ENCODE measurements around the gene CACNB2.

The CACNB2 gene

DNA sequence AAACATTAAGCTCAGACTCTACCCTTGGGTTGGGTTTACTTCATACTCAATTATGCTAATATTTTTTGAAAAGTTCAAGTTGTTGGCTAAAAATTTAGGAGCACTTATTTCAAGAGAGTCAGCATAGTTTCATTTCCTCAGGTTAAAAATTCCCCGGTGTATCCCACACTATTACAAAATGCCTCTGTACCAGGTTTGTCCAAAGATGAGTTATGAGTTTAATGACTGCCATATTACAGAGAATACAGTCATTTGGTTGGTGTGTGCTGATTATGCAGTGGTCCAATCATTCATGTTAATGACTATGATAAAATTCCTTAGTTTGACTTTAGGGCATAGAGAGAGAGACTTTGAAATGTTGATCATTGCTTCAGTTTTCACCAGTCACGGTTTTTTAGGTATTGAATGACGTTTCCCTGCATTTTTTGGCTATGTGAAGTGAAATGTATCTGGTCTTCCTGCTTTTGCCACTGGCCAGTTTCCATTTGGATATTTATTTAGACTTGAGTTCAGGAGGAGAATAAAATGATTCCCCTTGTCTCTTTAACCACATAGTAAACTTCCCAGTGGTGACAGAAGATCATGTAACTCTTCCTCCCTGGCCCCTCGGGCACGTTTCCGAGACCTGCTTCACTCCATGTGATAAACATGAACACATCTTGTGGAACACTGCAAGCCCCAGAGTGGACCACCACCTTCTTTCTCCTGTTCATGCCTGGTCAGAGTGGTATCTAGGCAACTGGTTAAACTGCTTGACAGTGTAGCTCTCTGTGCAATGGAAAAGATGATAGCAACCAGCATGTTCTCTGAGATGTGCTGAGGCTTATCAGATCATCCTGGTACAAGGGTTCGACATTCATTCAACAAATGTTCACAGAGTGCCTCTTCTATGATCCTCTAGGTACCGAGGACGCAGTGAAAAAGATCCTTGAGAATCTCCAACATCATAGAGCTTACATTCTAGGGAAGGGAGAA is 153.6 kb downstream of the CACNB2 start:
- DNase-seq = peak; percentile 15 to 47 (median 42)

GRCh38 chr10:18294633-18295032 is 154.4 kb downstream of the CACNB2 start:
- no peak for DNase-seq

GRCh38 chr10:18297659-18298058 is 157.4 kb downstream of the CACNB2 start:
- no peak for DNase-seq

DNA sequence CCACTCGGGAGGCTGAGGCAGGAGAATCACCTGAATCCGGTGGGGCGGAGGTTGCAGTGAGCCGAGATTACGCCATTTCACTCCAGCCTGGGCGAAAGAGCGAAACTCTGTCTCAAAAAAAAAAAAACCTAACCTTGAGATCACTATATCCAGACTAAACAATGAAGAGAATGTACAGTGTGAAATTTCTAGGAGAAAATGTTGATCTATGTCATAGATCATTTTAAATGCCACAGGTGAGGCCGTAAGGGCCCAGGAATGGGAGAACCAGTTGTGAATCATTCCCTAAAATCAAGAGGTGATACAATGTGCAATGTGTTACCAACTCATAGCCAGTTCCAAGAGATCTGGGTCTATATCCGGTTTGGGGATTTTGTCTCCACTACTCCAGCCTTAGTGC is 158.0 kb downstream of the CACNB2 start:
- no peak for DNase-seq

DNA sequence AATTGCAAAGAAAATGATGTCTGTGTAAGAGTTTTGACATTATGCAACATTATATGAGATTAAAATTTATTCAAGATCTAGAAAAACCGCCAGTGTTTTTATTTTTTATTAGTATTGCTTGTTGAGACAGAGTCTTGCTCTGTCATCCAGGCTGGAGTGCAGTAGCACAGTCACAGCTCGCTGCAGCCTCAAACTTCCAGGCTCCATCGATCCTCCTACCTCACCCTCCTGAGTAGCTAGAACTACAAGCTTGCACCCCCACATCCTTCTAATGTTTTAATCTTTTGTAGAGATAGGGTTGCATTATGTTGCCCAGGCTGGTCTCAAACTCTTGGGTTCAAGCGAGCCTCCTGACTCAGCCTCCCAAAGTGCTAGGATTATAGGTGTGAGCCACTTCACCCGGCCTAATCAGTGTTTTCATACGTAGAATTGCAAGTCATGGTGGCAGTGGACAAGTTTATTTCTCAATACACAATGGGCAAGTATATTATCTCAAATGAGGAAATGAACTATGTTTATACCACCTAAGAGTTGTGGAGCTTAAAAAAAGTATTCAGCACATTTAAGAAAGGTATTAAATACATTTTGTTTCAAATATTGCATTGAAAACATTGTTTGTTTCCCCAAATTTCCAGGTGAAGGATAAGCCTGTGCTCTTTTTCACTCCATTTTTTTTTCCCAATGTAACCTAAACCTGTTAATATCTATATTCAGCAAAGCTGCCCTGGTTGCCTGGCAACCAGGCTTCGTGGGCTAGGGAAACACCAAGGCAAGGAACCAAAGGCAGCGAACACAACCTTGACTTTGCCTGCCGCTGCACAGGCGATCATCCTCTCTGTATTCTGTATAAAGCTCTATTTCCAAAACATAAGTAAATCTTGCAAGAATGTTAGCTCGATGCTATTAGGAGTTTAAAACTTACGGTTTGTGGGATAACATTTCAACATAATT is 163.9 kb downstream of the CACNB2 start:
- peak in 1 of 3 donors; percentile 27 for DNase-seq

GRCh38 chr10:18306031-18306430 is 165.8 kb downstream of the CACNB2 start:
- peak; percentile 24 to 37 (median 34) for DNase-seq

DNA sequence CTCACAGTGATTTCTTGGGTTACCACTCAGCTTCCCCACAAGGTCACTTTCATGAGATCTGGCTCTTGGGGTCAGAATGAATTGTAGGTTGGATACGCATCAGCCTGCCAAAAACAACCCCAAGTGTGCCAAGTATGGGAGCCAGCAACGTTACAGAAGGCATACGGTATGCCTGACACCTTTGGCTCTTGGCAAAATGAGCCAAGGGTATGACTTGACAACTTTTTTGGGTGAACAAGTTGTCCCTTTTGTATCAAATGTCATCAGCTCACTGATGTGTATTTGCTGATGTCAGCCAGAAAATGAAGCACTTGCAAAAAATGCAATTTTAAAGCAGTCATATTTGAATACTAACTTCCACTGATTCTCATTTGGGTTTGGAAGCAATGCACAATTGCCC is 168.4 kb downstream of the CACNB2 start:
- DNase-seq = no peak

DNA sequence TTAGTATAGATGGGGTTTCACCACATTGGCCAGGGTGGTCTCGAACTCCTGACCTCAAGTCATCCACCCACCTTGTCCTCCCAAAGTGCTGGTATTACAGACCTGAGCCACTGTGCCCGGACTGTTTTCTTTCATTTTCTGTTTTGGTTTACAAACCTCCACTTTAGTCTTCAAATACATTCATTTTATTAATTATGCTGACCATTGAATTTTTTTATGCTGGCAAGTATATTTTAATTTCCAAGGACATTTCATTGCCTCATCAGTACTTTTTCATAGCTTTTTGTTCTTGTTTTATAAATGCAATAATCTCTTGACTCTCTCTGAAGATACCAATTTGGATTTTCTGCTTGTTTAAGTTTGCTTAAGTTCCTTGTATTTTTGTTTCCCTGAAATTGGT is 170.5 kb downstream of the CACNB2 start:
- no peak for DNase-seq

GRCh38 chr10:18312374-18313139 is 172.3 kb downstream of the CACNB2 start:
- DNase-seq = peak; percentile 55 to 79 (median 72)

DNA sequence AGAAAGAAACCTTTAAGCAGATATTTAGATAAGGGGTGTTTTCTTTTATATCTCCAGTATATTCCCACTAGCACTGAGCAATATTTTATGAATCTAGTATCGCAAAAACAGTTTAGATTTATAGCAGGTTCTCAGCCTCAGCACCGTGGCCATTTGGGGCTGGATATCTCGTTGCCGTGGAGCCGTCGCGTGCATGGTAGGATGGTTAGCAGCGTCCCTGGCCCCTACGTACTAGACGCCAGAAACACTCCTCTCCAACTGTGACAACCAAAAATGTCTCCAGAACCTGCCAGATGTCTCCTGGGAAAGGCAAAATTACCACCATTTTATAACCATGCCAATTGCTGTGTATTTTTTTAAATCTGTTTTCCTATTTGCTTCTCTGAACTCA is 172.9 kb downstream of the CACNB2 start:
- DNase-seq = no peak

- no peak for DNase-seq
Measured at GRCh38 chr10:18313626-18314025, 173.4 kb downstream of the CACNB2 start.

- no peak for DNase-seq
Measured at GRCh38 chr10:18319628-18320027, 179.4 kb downstream of the CACNB2 start.

DNA sequence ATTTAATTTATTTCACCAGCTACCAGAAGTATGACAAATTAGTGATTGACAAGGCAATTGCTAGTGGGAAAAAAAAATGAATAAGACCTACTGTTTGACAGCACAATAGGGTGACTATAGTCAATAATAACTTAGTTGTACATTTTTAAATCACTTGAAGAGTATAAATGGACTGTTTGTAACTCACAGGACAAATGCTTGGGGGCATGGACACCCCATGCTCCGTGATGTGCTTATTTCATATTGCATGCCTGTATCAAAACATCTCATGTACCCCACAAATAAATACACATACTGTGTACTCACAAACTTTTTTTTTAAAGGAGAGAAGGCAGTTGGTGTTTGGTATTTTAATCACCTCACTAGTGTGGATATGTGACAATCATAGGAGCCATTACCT is 181.1 kb downstream of the CACNB2 start:
- DNase-seq = no peak

- no peak for DNase-seq
Measured at GRCh38 chr10:18323916-18324315, 183.7 kb downstream of the CACNB2 start.

DNA sequence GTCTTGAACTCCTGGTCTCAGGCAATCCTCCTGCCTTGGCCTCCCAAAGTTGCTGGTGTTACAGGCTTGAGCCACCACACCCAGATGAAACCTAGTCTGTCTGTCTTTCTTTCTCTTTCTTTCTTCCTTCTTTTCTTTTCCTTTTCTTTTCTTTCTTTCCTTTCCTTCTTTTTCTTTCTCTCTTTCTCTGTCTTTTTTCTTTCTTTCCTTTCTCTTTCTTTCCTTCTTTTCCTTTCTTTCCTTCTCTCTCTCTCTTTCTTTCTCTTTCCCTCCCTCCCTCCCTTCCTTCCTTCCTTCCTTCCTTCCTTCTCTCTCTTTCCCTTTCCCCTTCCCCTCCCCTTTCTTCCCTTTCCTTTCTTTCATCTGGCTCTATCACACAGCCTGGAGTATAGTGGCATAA is 185.2 kb downstream of the CACNB2 start:
- no peak for DNase-seq

GRCh38 chr10:18325889-18326531 is 185.8 kb downstream of the CACNB2 start:
- DNase-seq = no peak

DNA sequence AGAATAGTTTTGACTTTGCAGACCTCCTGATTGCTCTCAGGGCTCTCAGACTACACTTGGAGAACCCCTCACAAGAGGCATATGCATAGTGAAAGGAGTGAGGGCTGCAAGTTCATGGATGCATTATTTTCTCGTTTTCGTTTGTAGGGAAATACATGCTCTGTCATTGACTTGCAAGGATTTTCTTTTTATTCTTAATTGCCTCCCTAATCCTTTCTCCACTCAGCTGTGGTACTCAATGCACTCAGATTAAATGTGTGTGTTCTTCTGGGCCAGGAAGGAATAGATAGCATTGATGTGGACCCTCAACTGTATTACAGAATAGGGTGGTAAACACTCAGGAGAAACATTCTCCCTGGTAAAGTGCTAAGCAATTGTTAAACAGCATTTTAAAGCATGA is 188.7 kb downstream of the CACNB2 start:
- DNase-seq = no peak

GRCh38 chr10:18332048-18332447 is 191.8 kb downstream of the CACNB2 start:
- no peak for DNase-seq

DNA sequence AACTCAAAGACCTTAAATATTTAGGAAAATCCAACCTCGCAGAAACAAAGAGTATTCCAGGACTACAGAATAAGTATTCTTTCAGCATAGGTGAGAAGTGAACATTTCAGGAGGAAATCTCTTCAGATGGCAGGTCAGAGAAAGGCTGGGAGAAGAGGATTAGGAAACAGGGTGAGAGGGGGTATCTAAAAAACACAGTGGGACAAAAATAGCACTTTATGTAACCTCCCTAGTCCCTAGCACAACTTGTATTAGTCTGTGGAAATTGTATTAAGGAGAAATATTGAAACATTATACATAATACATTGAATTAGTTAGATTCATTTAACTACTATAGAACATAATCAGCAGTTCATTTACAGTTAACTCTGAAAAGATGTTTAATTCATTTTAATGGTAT is 192.3 kb downstream of the CACNB2 start:
- no peak for DNase-seq

DNA sequence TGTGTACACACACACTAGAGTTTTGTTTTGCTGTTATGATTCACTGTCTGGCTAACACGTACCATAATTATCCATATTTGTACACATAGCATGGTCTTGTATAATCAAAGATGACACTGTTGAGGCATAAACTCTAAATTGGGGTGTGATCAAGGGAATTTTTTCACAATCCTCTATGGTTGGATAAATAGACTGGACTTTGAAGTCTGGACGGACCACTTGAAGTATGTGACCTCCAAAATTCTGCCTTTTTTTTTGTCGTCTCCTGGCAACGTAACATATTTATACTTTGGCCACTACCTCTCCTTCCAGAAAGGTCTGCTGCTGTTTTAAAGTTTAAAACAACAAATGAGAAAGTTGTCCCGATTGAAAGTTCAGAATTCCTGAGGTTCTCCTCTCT is 193.4 kb downstream of the CACNB2 start:
- no peak for DNase-seq

GRCh38 chr10:18334116-18334867 is 194.1 kb downstream of the CACNB2 start:
- DNase-seq = no peak
